GM21515 (cell line): Measurements from ENCODE around the gene USP7.

Experiments used
- ATAC-seq: cut with Tn5 transposase; IDR thresholded peaks from one replicate; pipeline ENCODE4 v1.9.1; 2021; ENCODE audit not compliant: unreplicated experiment

USP7 gene

GRCh38 chr16:8903004-8903403 lies 60.7 kb downstream of the USP7 start:
- no peak for ATAC-seq

GRCh38 chr16:8901320-8901861 lies 62.3 kb downstream of the USP7 start:
- ATAC-seq, result no peak

- ATAC-seq, result no peak
Observed at GRCh38 chr16:8900343-8900742, 63.4 kb downstream of the USP7 start.

GRCh38 chr16:8899709-8900317 lies 63.9 kb downstream of the USP7 start:
- ATAC-seq, result no peak

- no peak for ATAC-seq
Observed at GRCh38 chr16:8898660-8899318, 64.9 kb downstream of the USP7 start.

- ATAC-seq, result no peak
Observed at GRCh38 chr16:8894736-8895334, 68.9 kb downstream of the USP7 start.

- ATAC-seq, result no peak
Observed at GRCh38 chr16:8893976-8894690, 69.6 kb downstream of the USP7 start.

- no peak for ATAC-seq
Observed at GRCh38 chr16:8893426-8893825, 70.3 kb downstream of the USP7 start.

GRCh38 chr16:8892101-8892575 lies 71.6 kb downstream of the USP7 start:
- peak; percentile 27 for ATAC-seq

GRCh38 chr16:8890549-8890921 lies 73.2 kb downstream of the USP7 start:
- ATAC-seq, result no peak

GRCh38 chr16:8889893-8890548 lies 73.7 kb downstream of the USP7 start:
- no peak for ATAC-seq

- ATAC-seq, result no peak
Observed at GRCh38 chr16:8888951-8889892, 74.5 kb downstream of the USP7 start.

GRCh38 chr16:8887952-8888560 lies 75.7 kb downstream of the USP7 start:
- ATAC-seq, result no peak

GRCh38 chr16:8887431-8887765 lies 76.3 kb downstream of the USP7 start:
- no peak for ATAC-seq

- ATAC-seq, result no peak
Observed at GRCh38 chr16:8886593-8887430, 76.9 kb downstream of the USP7 start.

GRCh38 chr16:8885674-8886592 lies 77.8 kb downstream of the USP7 start:
- ATAC-seq, result no peak

- ATAC-seq, result no peak
Observed at GRCh38 chr16:8882725-8883377, 80.9 kb downstream of the USP7 start.
